HepG2 (cell line): ENCODE data around the gene IPPK. TPM values are rescaled to one million over a fixed set of nuclear protein-coding genes. Genes with fewer than 3 reads are reported as not detected.
A peak's percentile ranks its signal among the peaks of the same experiment; 100 is the strongest.

ENCODE experiments used
- ATAC-seq: fragments of 200-7000 bp; cut with Tn5 transposase; 3 replicates; pipeline ENCODE4 v1.9.1; 2020; ENCODE audit warnings: mild to moderate bottlenecking, moderate library complexity
- BruUV-seq: library from RNA; stranded (reverse); fragments of 400-500 nt; replicated peaks from 2 replicates; lab custom pipeline; 2021; lab: Mats Ljungman, UMichigan
- CTCF ChIA-PET: fragments of 300-600 bp; formaldehyde crosslinking; extraction: SDS; loops from one replicate; lab custom pipeline; 2021; ENCODE audit warnings: low total read pairs, inconsistent platforms, low intra/inter-chr PET ratio; lab: Yijun Ruan, JAX
- POLR2A ChIA-PET: fragments of 350-600 bp; sonication (Branson Sonifier 250); formaldehyde crosslinking; loops from one replicate; lab custom pipeline; 2020; ENCODE audit warnings: antibody characterized with exemption, inconsistent platforms; lab: Yijun Ruan, JAX
- DNase-seq: peaks from one replicate; pipeline ENCODE4 v3.0.0-alpha.2; 2015; ENCODE audit warnings: low spot score
- FAIRE-seq: peaks from 3 replicates; lab custom pipeline; 2011; peaks lifted over from hg19 to GRCh38; lab: Jason Lieb, UNC
- H2AFZ ChIP-seq: one replicate; pipeline ENCODE4 v1.6.1; 2011; ENCODE audit warnings: low read length, inconsistent platforms
- H3K27ac ChIP-seq: fragments of 300-600 bp; 3 replicates; pipeline ENCODE4 v1.8.0; 2011; ENCODE audit warnings: mixed run types, mild to moderate bottlenecking, mixed read lengths, low read length, inconsistent platforms; ENCODE audit not compliant: insufficient read depth; ENCODE audit errors: extremely low read length
- H3K27me3 ChIP-seq, 2 experiments: fragments of 200-600 bp in 1 of 2; 2 replicates in 1 of 2; 3 replicates in 1 of 2; pipeline versions ENCODE4 v1.6.0 to v1.8.0; 2011; ENCODE audit warnings: low read length in 2 of 2, mild to moderate bottlenecking in 2 of 2, moderate library complexity in 2 of 2, inconsistent platforms in 1 of 2; ENCODE audit not compliant: insufficient read depth in 2 of 2, control insufficient read depth in 1 of 2
- H3K36me3 ChIP-seq, 2 experiments: fragments of 200-600 bp in 1 of 2; replicated peaks in 1 of 2; 2 replicates in 1 of 2; 3 replicates in 1 of 2; pipeline versions ENCODE4 v1.5.1 to v1.8.0; 2011; ENCODE audit warnings: low read length in 2 of 2, inconsistent platforms in 1 of 2; ENCODE audit not compliant: insufficient read depth in 2 of 2, control insufficient read depth in 1 of 2
- H3K4me1 ChIP-seq: 2 replicates; pipeline ENCODE4 v1.5.1; 2012; ENCODE audit warnings: low read length, inconsistent platforms; ENCODE audit not compliant: insufficient read depth
- H3K4me2 ChIP-seq: 2 replicates; pipeline ENCODE4 v1.6.0; 2011; ENCODE audit warnings: low read depth, low read length, inconsistent platforms
- H3K4me3 ChIP-seq, 3 experiments: fragments of 200-600 bp in 1 of 3; sonication (generic), shearing (Covaris generic) in 1 of 3; replicated peaks in 1 of 3; 2 replicates each; pipeline ENCODE4 v1.5.1; 2011 to 2016; ENCODE audit warnings: low read length in 3 of 3, inconsistent platforms in 2 of 3, low read depth in 2 of 3, mild to moderate bottlenecking in 2 of 3, control low read depth in 1 of 3, mixed read lengths in 1 of 3; ENCODE audit not compliant: insufficient read depth in 1 of 3
- H3K79me2 ChIP-seq: one replicate; pipeline ENCODE4 v1.6.1; 2011; ENCODE audit warnings: low read length, inconsistent platforms; ENCODE audit not compliant: insufficient read depth
- H3K9ac ChIP-seq: 2 replicates; pipeline ENCODE4 v1.6.0; 2011; ENCODE audit warnings: mild to moderate bottlenecking, low read depth, low read length, inconsistent platforms; ENCODE audit not compliant: insufficient read depth
- H3K9me3 ChIP-seq: 2 replicates; pipeline ENCODE4 v1.5.1; 2012; ENCODE audit warnings: mild to moderate bottlenecking, low read length
- H4K20me1 ChIP-seq: 2 replicates; pipeline ENCODE4 v1.6.0; 2011; ENCODE audit warnings: inconsistent platforms, mild to moderate bottlenecking, low read length, moderate library complexity; ENCODE audit not compliant: insufficient read depth
- CTCF ChIP-seq: sonication (generic); formaldehyde crosslinking; IDR thresholded peaks from 2 replicates; pipeline ENCODE4 v1.5.0; 2020; ENCODE audit warnings: mild to moderate bottlenecking, missing genetic modification reagents, moderate library complexity
- FIP1L1 ChIP-seq: fragments of 200-400 bp; formaldehyde crosslinking; IDR thresholded peaks from 2 replicates; pipeline ENCODE4 v1.6.1; 2018; ENCODE audit warnings: low read depth, mild to moderate bottlenecking, low read length, moderate library complexity, borderline replicate concordance; ENCODE audit not compliant: insufficient read depth
- KAT2B ChIP-seq: fragments of 150-350 bp; IDR thresholded peaks from 2 replicates; pipeline ENCODE4 v1.6.1; 2014; ENCODE audit warnings: low read depth, low read length, borderline replicate concordance
- STAG1 ChIP-seq: sonication (generic); formaldehyde crosslinking; IDR thresholded peaks from 2 replicates; pipeline ENCODE4 v1.4.0; 2020; ENCODE audit warnings: missing genetic modification reagents
- ZBTB44 ChIP-seq: sonication (generic); formaldehyde crosslinking; IDR thresholded peaks from 2 replicates; pipeline ENCODE4 v1.4.0; 2020; ENCODE audit warnings: missing genetic modification reagents
- WGBS: methylation state at CpG from one replicate; pipeline ENCODE4 v1.1.6; 2017; ENCODE audit warnings: low lambda C conversion rate; 5-methylcytosine and 5-hydroxymethylcytosine counted together
- in situ Hi-C: cut with HindIII; loops from 2 replicates; pipeline ENCODE4 v1.10.0; 2017; ENCODE audit warnings: low pct_unique_long_range_greater_than_20kb; ENCODE audit not compliant: extremely low pct_ligation_motif_present
- intact Hi-C: fragments of 100-400 bp; cut with micrococcal nuclease; formaldehyde crosslinking; loops from one replicate; pipeline ENCODE4 v1.10.0; 2022; ENCODE audit not compliant: unreplicated experiment
- polyA plus RNA-seq, 8 experiments: library from polyadenylated mRNA; depleted of rRNA in 3 of 8; stranded (reverse) in 7 of 8; unstranded in 1 of 8; fragments of >200 nt; fragmentation: Illumina TruSeq in 4 of 8; extraction: Trizol in 4 of 8; gene quantifications; 2 replicates each; pipeline versions ENCODE4 v1.2.1 to v1.2.3, GENCODE V29; 2011 to 2016; ENCODE audit warnings: low read depth in 4 of 8, missing spikeins in 1 of 8, mixed read lengths in 1 of 8; ENCODE audit not compliant: insufficient read depth in 1 of 8
- total RNA-seq, 5 experiments: library from RNA; depleted of rRNA; stranded (reverse); fragments of >200 nt; fragmentation: Illumina TruSeq; extraction: Trizol; gene quantifications; 2 replicates each; pipeline ENCODE4 v1.2.3, GENCODE V29; 2016; ENCODE audit warnings: low read depth in 1 of 5

The IPPK gene
- total and polyA plus RNA-seq, 2 of the 13 experiments (the other 11 are each of a cell fraction or from before 2014, with no cell fraction given) = 9.9 to 14.1 TPM

GRCh38 chr9:92649007-92649406, 20.9 kb downstream of the IPPK start:
- in situ Hi-C loops (no loop called here), intact Hi-C loops (no loop called here)
- DNase-seq (no peak), ATAC-seq (no peak; the same call in 2 of the 3 replicates), FAIRE-seq (no peak)
- Histone ChIP-seq H3K27me3 (no peaks in the 10 kb centered on the region), H2AFZ (no peak overlapping the region), H3K4me3 (no peak overlapping the region), H3K4me2 (no peak overlapping the region), H3K4me1 (0 out of 2 replicates have a peak, but pooled peaks cover 7% of the 10 kb centered on the region), H3K9me3 (no peaks in the 10 kb centered on the region), H3K36me3 (peaks cover 11 to 59% of the 10 kb centered on the region in 2 experiments), H4K20me1 (no peaks in the 10 kb centered on the region), H3K27ac (no peak overlapping the region), H3K79me2 (peaks cover 2% of the 10 kb centered on the region), H3K9ac (no peak overlapping the region)
- POLR2A ChIA-PET = no interaction called here
- no TSS peak for BruUV-seq
- CTCF ChIA-PET = no interaction called here
- TF ChIP-seq STAG1 (CRISPR knock-in tag) (peak; percentile 9; the same call in 1 of the 2 replicates), FIP1L1 (no peak), CTCF (CRISPR knock-in tag) (0 out of 2 replicates have a peak, but pooled peaks have one; percentile 18), KAT2B (no peak), ZBTB44 (CRISPR knock-in tag) (no peak)
- 91% methylated on average over 5 of the region's 5 CpGs for WGBS
